Activated CD4-positive, CD25-positive, alpha-beta regulatory T cell (primary cell): ENCODE measurements around the gene CCDC158.
A peak's percentile ranks its signal among the peaks of the same experiment; 100 is the strongest.
"Not testable (repeated sequence)": the region's sequence is repeated elsewhere in the genome, so short reads cannot be mapped to it uniquely, and the experiment has no call there.

ENCODE experiments used
- DNase-seq, 4 experiments: peaks; one replicate each; lab custom pipeline; 2025; lab: John Stamatoyannopoulos, UW

CCDC158 gene

DNA sequence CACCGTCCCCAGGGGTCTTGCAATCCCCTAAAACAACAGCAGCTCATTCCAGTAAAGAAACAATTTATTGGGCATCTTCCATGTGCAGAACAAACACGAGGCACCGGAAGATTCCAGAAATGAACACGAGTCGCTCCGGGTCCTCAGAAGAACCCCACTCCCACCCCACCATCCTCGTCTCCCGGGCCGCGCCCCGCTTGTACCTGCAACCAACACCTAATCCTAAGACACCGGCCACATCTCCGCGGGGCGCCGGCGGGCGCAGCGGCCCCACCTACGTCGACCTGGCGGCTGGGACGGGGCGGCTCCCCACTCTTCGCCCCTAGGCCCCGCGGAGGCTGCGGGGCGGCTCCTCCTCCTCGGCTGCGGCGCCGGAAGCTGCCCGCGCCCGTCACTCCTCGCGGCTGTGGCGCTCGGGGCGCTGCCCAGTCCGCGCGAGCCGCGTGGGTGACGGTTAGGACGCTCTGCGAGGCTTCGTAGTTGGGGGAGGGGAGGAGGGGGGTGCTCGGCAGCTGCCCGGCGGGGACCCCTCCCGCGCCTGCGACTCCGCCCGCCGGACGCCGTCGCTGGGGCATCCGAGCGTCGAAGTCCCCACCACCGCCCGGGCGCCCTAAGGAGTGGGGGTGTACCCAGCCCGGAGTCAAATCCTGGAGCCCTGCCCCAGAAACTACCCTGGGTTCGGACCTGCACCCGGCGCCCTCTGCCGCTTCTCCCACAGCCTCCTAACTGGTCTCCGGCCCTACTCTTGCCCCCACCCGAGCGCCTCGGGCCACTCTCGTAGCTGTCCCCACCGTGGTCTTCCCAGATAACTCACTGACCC, at the start of gene CCDC158:
Gene CCDC158, minus strand, starts transcription at position 380 of the 820 bp plus-strand sequence. CDS start 17,934 bp downstream, outside the sequence.
- peak in 1 of 4 experiments; percentile 0 for DNase-seq

- DNase-seq: no peak
Observed at GRCh38 chr4:76470532-76470931, 49.6 kb upstream of the CCDC158 start.

DNA sequence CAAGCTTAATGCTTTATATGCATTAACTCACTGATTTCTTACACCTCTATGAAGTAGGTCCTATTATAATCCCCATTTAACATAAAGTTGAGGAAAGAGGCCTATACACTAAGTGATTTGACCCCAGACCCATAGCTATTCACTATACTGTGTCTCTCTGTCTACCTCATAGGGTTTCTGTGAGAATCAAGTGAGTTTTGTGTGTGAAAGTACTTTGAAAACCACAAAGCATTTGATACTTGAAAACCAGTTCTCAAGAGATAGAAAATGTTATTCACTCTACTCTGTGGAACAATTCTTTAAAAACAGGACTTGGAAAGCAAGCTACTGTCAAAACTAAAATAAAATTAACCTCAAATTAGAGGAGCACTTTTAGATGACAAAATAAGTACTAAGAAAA, 49.1 kb upstream of the CCDC158 start:
- DNase-seq: no peak

DNA sequence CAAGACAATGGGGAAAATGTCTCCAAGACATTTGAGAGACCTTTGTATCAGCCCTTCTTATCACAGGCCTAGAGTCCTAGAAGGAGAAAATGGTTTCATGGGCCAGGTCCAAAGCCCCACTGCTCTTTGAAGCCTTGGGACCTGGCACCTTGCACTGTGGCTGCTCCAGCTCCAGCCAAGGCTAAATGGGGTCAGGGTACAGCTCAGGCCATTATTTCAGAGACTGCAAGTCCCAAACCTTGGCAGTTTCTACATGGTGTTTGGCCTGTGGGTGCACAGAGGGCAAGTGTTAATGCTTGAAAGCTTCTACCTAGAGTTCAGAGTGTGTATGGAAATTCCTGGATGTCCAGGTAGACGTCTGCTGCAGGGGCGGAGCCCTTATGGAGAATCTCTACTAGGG, 42.6 kb upstream of the CCDC158 start:
- DNase-seq: no peak

DNA sequence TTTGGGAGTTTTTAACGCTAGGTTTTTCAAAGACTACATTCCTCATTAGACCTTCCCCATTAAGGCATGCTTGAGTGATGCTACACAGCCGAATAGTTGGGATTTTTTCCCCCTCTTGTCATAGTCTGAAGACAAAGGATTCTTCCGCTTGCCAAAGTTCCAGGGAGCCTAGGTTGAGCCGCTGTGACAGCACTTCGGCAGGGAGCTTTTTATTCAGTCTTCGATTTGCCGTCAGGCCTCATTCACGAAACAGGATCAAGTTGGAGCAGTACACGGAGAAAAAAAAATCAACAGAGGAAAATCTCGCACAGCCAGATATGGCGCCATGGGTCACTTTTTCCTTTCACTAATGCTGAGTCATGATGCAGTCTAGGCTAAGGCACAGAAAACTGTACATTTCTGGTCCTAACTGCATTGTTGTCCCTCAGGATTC, 38.4 kb upstream of the CCDC158 start:
- no peak for DNase-seq

DNA sequence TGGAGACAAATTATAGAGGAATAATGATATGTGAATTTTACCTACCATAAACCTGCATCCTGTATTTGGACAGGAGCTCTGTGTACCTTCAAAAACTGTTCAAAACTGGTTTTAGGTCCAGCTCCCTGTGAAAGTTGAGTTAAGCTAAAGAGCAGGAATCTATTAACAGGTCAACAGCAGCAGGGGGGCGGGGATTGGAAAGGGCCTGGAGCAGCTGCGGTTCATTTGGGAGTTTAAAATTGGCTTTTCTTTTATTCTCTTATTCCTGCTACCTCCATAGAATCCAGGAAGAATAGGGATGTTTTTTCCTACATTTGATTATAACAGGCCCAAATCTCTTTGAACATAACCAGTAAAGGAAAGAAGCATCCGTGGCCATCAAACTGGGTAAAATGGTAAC, 37.9 kb upstream of the CCDC158 start:
- no peak for DNase-seq

GRCh38 chr4:76458297-76458696, 37.4 kb upstream of the CCDC158 start:
- no peak for DNase-seq

DNA sequence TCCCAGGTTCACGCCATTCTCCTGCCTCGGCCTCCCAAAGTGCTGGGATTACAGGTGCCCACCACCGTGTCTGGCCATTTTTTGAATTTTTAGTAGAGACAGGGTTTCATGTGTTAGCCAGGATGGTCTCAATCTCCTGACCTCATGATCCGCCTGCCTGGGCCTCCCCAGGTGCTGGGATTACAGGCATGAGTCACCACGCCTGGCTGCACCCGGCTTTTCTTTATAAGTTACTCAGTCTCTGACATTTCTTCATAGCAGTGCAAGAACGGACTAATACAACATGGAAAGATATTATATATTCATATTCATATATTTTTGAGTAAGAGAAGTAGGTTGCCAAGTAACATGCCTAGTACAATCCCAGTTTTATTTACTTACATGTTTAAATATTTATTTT, 36.9 kb upstream of the CCDC158 start:
- no peak for DNase-seq

- not testable (repeated sequence) for DNase-seq
Observed at GRCh38 chr4:76454073-76454472, 33.1 kb upstream of the CCDC158 start.

DNA sequence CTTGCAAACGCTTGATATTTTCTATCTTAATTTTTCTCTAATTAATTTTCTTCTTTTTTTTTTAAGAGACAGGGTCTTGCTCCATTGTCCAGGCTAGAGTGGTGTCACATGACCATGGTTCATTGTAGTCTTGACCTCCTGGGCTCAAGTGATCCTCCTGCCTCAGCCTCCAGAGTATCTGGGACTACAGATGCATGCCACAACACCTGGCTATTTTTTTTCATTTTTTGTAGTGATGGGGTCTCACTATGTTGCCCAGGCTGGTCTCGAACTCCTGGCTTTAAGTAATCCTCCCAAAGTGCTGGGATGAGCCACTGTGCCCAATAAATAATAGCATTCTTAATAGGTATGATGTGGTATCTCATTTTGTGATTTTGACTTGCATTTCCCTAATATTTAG, 32.3 kb upstream of the CCDC158 start:
- DNase-seq: no peak

DNA sequence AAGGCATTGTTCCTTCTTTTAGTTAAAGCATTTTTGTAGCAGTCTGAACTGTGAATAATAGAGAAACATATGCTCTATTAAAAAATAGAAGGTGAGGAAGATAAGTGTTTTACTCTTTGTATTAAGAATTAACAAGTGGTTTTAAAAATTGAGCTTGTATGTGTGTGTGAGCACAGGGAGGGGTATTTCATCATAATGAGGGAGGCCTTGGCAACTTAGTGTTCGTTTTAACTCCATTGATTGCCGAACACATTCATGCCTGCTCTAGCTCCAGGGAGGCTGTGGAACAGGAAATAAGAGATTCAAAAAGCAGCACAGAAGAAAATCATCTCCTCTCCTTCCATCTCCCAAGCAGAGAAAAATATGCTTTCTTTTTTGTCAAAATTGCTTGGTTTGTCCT, 28.9 kb upstream of the CCDC158 start:
- no peak for DNase-seq

DNA sequence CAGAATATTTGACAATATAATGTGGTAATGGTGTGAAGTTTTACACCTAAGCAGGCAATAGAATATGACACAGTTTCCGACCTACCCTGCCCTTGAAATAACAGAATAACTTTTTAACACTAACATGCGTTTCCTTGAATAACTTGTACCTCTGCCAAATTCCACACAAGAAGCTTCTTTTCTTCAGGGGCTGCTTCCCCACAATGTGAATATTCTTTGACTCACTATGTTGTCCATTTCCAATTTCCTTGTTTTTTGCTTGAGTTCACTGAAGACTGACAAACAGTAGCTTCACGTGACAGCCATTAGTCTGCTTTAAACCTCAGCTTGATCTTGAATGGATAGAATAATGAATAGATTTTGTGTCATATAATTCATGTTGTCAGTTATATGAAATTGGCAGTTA, 28.4 kb upstream of the CCDC158 start:
- no peak for DNase-seq

DNA sequence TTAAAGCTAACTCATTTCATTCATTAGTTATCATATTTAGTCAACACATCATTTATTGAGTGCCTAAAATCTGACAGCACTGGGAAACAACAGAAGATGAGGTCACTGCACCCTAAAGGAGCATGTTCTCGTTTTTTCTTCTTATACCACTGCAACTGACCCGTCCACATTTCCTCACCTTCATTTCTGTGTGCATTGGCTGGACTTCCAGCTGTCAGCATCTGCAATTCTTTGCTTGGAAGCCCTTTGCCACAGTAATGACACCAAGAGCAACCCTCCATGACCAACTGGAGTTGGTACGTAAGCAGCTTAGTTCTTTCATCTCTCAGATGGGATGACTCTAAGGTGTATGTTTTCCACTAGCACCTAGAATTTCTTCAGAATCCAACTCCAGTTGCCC, 27.3 kb upstream of the CCDC158 start:
- DNase-seq: no peak

DNA sequence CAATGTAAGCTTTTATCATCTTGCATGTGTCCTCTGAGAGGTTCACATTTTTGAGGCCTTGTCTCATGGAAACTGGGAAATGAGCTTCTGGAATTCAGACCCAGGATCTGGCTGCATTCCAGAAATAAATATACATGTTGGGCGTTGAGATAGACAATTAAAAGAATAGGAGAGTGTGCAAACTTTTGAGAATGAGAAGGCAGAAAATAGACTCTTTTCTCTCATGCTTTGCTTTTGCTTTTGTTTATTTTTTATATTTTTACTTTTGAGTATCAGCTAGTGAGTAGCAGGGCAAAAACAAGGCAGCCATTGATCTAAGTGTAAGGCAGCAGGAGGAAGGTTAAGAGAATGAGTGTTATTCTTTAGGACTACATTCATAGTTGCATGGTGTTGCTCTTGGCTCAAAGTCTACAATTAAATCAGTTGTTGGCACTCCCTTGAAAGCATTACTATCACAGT, 26.5 kb upstream of the CCDC158 start:
- DNase-seq: no peak

DNA sequence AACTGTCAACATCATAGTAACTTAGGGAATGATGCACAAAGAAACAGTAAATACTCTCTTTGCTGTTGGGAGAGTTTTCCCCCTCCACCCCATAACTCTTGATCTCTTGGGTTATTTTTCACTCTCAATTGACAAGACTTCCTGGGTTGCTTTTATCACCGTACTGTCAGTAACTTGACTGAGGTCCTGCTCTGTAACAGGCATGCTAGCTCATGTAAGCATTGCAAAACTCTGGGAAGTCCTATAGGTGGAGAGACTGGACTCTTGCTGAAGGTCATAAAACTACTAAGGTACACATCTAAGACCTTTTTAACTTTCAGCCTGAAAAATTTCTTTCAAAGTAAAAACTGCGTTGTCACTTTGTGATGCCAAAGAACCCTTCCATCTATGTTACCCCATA, 25.0 kb upstream of the CCDC158 start:
- no peak for DNase-seq

GRCh38 chr4:76443376-76443775, 22.4 kb upstream of the CCDC158 start:
- DNase-seq: no peak

- DNase-seq: no peak
Observed at GRCh38 chr4:76442807-76443206, 21.9 kb upstream of the CCDC158 start.

DNA sequence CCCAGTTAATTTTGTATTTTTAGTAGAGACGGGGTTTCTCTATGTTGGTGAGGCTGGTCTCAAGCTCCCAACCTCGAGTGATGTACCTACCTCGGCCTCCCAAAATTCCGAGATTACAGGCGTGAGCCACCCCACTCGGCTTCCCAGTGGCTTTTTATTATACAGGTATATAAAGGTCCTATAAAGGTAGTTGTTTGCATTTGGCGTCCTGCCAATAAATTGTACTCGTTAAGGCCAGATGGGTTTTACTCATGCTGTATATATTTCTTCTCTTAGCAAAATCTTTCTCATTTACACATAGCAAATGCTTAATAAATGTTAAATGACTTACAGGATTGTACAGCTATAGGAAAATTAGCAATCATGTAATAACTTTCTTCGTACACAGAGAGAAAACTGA, 20.9 kb upstream of the CCDC158 start:
- DNase-seq: no peak

DNA sequence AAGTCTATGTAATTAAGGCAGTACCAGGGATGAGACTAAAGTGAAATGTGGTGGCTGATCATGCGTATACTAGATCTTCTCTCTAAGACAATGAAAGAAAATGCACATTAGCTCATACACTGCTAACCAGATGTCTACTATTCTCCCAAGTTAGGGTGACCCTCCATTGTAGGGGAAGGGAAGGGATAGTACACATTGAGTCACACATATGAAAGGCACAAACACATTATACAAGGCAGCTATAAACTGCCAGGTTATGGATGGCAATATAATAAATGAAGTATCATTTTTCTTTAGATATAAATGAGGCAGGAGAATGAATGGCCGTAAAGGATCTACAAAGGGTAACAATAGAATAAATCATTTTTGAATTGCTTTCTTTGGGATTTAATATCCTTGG, 18.6 kb upstream of the CCDC158 start:
- DNase-seq: no peak

DNA sequence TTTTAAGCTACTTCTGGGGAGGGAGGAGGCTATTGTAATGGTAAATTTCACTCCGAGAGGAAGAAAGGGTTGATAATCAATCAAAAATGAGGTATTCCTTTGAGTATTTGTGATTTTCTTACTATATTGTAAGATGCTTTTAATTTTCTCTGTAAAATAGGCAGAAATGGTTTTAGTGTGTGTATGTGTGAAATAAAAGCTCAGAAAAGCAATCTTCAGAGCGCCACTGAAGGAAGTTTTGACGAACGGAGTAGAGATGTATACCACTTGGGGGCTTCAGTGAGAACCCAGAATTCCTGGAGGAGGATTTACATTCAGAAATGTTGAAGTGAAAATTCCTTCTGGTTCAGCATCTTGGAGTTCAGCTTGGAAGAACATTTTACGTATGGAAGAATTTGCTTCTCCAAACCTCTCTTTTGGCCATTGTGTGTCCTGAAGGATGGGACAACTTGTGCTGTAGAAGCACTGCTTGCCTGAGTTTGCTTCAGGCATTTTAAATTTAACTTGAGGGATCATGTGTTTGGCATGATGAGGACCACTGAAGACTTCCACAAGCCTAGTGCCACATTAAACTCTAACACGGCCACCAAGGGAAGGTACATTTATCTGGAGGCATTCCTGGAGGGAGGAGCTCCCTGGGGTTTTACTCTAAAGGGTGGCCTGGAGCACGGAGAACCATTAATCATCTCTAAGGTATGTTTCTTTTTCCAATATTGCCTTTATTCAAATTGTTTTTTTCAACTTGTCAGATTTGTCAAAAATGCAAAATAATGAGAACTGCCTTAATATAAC, 14.8 kb upstream of the CCDC158 start:
- DNase-seq: no peak

DNA sequence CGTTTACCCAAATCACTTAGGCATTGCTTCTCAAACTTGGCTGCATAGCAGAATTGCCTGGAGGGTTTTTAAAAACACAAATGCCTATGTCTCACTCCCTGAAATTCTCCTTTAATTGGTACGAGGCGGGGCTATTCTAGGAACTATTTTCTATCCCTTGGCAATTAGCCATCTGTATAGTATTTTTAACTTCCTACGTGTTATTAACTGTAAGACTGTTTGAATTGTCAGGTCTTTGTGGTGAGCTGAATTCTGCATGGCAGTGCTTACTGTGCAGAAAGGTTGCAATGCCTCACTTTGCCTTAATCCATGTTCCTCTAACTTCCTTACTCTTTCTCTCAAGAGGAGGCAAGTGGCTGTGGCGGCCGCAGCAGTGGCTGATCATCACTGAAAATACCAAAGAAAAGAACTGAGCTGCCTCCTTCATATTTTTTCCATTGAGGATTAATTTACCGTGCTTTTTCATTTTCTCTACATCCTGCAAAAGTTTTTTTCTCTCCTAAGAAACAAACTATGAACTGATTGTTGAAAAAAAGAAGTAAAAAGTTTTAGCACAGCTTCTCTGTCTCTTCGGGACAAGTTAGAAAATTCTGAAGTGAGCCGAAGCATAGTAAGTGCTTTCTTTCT, 14.1 kb upstream of the CCDC158 start, which contains the start of gene SHROOM3:
Gene SHROOM3, plus strand, starts transcription at position 329 of the 627 bp plus-strand sequence. CDS start 824 bp downstream, outside the sequence.
- no peak for DNase-seq
